Body of pancreas (tissue), 4 donors: ENCODE measurements around the gene THSD4.

Source experiments
- CTCF ChIP-seq, 7 experiments: fragments of 450-650 bp in 4 of 7; fragments of 200-600 bp in 3 of 7; sonication (generic) in 3 of 7; IDR thresholded peaks; one replicate each; pipeline ENCODE4 v1.5.1; 2016 to 2019; ENCODE audit warnings: antibody characterized with exemption in 7 of 7
- POLR2A ChIP-seq, 3 donors: fragments of 450-650 bp; IDR thresholded peaks; one replicate each; pipeline ENCODE4 v1.6.1; 2016; ENCODE audit warnings: antibody characterized with exemption in 3 of 3, mild to moderate bottlenecking in 2 of 3

- TF ChIP-seq CTCF (IDR thresholded peaks at IDR 0.05) (no peak), POLR2A (IDR thresholded peaks at IDR 0.05) (no peak)
Observed at GRCh38 chr15:71273731-71274447, 158.6 kb downstream of the THSD4 start.
